GM06990 (cell line): ENCODE data around the gene MSX2.

ENCODE experiments used
- DNase-seq: peaks from one replicate; pipeline ENCODE4 v3.0.0-alpha.2; 2011; ENCODE audit not compliant: insufficient read length; ENCODE audit errors: extremely low read depth
- H3K27me3 ChIP-seq: replicated peaks from 2 replicates; pipeline ENCODE4 v1.6.0; 2011; ENCODE audit warnings: low read length; ENCODE audit not compliant: control insufficient read depth, insufficient read depth
- H3K36me3 ChIP-seq: 2 replicates; pipeline ENCODE4 v1.5.1; 2011; ENCODE audit warnings: low read length; ENCODE audit not compliant: control insufficient read depth, insufficient read depth
- H3K4me3 ChIP-seq: replicated peaks from 2 replicates; pipeline ENCODE4 v1.5.1; 2011; ENCODE audit warnings: low read depth, mild to moderate bottlenecking, control low read depth, low read length
- TF ChIP-seq, protein P1 (sequence below): IDR thresholded peaks from 2 replicates; pipeline ENCODE4 v1.5.1; 2011; ENCODE audit warnings: low read length, control low read depth, mild to moderate bottlenecking, inconsistent platforms; ENCODE audit not compliant: insufficient read depth, poor library complexity, severe bottlenecking

The MSX2 gene

DNA sequence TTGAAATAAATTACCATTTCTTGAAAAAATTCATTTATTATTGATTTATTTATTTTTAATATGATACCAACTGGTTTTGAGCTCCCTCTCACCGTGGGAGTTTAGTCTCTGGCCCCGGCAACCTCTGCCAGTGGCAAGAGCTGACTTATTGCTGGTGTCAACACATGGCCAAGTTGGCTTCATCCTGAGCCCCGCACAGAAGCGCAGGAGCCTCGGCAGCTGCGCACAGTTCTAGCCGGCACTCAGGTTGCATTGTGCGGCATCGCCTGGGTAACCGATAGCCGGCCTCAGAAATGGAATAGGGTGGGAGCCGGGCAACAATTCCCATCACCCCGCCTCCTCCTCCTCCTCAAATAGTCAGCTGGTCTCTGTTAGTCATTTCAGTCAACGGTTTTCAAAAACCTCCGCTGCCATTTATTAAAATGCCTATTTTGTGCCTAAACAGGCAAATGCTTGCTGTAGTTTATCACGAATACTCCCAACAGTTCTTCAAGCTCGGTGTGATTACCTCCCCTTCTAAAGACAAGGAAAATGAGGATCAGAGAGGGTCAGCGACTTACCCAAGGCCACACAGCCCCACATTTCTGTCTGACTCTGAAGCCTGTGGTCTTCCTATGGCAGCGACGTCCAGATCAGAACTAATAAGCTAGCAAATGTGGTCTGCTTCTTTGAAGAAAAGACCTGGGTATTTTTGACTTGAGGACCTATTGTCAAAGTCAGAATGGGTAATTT lies 15.7 kb upstream of the MSX2 start:
- TF ChIP-seq, protein P1, sequence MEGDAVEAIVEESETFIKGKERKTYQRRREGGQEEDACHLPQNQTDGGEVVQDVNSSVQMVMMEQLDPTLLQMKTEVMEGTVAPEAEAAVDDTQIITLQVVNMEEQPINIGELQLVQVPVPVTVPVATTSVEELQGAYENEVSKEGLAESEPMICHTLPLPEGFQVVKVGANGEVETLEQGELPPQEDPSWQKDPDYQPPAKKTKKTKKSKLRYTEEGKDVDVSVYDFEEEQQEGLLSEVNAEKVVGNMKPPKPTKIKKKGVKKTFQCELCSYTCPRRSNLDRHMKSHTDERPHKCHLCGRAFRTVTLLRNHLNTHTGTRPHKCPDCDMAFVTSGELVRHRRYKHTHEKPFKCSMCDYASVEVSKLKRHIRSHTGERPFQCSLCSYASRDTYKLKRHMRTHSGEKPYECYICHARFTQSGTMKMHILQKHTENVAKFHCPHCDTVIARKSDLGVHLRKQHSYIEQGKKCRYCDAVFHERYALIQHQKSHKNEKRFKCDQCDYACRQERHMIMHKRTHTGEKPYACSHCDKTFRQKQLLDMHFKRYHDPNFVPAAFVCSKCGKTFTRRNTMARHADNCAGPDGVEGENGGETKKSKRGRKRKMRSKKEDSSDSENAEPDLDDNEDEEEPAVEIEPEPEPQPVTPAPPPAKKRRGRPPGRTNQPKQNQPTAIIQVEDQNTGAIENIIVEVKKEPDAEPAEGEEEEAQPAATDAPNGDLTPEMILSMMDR, result no peak
- Histone ChIP-seq H3K4me3 (no peak overlapping the region), H3K36me3 (no peaks in the 10 kb centered on the region), H3K27me3 (no peaks in the 10 kb centered on the region)
- no peak for DNase-seq

DNA sequence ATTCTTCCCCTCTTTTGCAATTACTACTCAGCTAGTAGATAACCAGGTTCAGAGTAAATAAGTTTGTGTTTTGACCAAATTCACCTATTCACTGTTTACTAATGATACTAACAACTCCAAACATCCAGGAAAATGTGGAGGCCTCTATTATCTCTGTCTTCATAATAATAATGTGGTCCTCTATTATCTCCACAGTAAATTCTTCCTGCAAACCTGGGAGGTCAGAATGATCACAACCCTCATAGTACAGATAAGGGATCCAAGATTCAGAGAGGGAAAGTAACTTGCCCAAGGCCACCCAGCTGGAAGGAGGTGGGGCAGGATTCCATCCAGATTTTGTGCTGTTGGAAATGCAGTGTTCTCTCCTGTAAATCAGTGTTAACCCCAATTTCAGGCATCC lies 9.6 kb upstream of the MSX2 start:
- no peak overlapping the region for H3K4me3 ChIP-seq
- H3K36me3 ChIP-seq, result no peaks in the 10 kb centered on the region
- TF ChIP-seq, protein P1, result no peak
- no peaks in the 10 kb centered on the region for H3K27me3 ChIP-seq
- DNase-seq, result no peak

DNA sequence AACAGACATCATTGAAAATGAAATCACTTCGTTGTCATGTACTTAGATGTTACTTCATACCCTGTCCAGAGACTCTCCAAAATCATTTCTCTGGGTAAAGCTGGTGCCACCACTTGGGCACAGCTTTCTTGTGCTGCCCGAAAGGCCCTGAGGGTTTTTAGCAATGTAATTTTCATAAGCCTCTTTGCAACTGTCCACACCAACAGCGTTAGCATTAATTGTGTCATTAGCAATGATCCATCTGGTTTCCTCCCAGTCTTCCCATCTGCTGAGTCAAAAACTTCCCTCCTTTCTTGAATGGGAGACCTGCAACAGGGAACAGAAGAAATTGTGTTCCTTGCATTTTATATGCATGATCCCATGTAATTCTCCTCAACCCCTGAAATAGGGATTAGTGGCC lies 8.6 kb upstream of the MSX2 start:
- TF ChIP-seq, protein P1, result no peak
- no peaks in the 10 kb centered on the region; the same call in 1 of the 2 replicates for H3K27me3 ChIP-seq
- no peak overlapping the region for H3K4me3 ChIP-seq
- no peak for DNase-seq
- no peaks in the 10 kb centered on the region for H3K36me3 ChIP-seq

DNA sequence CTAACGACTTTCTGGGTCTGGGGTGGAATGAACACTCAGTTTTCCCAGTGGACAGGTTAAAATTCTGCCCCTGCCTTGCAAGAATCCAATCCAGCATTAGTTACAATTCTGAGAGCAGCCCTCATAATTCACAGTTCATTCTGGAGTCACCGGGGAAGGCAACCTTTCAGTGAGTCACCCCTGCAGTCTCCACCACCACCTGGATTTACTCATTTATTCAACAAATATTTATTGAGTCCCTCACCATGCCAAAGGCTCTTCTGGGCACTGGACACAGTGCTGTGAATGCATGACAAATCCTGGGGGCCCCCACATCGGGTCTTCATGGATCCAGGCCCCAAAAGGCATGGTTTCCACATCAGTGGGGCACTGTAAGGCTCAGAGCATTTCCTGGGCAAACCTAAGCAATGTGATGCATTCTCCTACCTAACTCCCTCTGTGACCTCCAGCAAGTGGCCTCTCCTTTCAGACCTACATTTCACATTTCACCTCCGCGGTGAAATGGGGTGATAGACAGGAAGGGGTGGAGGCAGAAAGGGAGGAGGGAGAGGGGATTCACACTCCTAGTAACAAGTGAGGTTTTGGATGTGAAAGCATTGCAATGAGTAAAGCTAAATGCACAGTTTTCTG lies 6.4 kb upstream of the MSX2 start:
- DNase-seq, result no peak
- H3K36me3 ChIP-seq, result no peaks in the 10 kb centered on the region
- TF ChIP-seq, protein P1, result no peak
- H3K4me3 ChIP-seq, result no peak overlapping the region
- no peaks in the 10 kb centered on the region; the same call in none of the 2 replicates for H3K27me3 ChIP-seq

DNA sequence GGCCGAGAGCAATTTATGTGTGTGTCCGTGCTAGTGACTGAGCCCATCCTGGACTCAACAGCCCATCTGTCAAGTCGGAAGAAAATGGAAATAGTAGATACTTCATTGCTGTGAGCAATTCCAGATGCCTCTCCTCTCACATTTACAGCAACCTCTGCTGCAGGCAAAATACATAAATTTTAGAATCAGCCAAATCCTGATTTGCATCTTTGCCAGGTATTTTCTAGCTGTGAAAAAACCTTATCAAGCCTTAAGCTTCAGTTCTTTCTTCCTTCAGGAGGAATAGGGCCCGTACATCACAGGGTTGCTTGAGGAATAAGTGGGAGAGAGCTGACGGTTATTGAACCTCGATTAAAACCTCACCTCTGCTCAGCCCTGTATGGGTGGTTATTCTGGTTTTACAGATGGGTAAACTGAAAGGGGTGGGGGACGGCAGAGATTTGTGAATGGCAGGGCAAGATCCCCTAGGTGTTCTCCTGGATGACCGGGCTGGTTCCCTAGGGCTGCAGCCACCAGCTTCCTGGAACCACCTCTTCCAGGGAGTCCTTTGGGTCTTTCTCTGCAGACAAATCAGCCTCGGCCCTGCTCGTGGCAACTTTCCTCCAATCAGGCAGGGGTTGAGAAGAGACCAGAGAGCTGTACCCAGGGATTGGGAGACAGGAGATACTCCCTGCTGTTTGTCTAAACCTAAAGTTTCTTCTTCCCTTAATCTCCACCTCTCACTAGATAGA lies 5.3 kb upstream of the MSX2 start:
- TF ChIP-seq, protein P1, result no peak
- Histone ChIP-seq H3K27me3 (no peaks in the 10 kb centered on the region; the same call in none of the 2 replicates), H3K36me3 (no peaks in the 10 kb centered on the region), H3K4me3 (no peak overlapping the region)
- no peak for DNase-seq
